Measurements from ENCODE around the gene RAB23. TPM values are rescaled to one million over a fixed set of nuclear protein-coding genes. Genes with fewer than 3 reads are reported as not detected.

The RAB23 gene
- polyA plus RNA-seq, 2 donors: 1.4 to 5.3 TPM

- H3K4me3 ChIP-seq (ENCODE audit: low read depth in 1 of 2, low read length in 2 of 2): no peak overlapping the region
- no peaks in the 10 kb centered on the region for H3K9me3 ChIP-seq (ENCODE audit: control insufficient read depth in 2 of 2, insufficient read depth in 1 of 2, low read depth in 1 of 2, low read length in 1 of 2)
Measured at GRCh38 chr6:57257911-57258541, 35.9 kb upstream of the RAB23 start.

DNA sequence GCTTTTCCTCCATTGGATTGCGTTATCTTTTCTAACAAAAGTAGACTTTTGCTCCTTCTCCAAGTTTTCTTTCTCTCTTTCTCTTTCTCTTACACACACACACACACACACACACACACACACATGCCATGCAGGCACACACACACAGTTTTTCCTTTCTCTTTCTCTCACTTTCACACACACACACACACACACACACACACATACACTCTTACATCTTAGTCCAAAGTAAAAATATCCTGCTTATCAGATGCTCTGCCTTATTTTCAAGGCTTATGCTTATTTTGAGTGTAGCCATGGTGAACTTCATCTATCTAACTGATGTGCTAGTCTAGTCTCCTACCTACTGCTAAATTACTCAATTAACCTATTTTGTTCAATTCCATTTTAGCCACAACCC is 34.4 kb upstream of the RAB23 start:
- Histone ChIP-seq H3K36me3 (ENCODE audit: control insufficient read depth in 2 of 2, insufficient read depth in 2 of 2, low read length in 1 of 2) (no peaks in the 10 kb centered on the region), H3K27ac (ENCODE audit: low read depth in 2 of 2, low read length in 1 of 2) (no peak overlapping the region), H3K9me3 (ENCODE audit: control insufficient read depth in 2 of 2, insufficient read depth in 1 of 2, low read depth in 1 of 2, low read length in 1 of 2) (no peaks in the 10 kb centered on the region), H3K27me3 (ENCODE audit: control insufficient read depth in 1 of 2, insufficient read depth in 2 of 2, low read length in 2 of 2) (peaks cover 0 to 3% of the 10 kb centered on the region in 2 donors), H3K4me3 (ENCODE audit: low read depth in 1 of 2, low read length in 2 of 2) (no peak overlapping the region), H3K4me1 (ENCODE audit: control insufficient read depth in 2 of 2, insufficient read depth in 2 of 2, low read length in 1 of 2) (no peaks in the 10 kb centered on the region)
- 56 to 90% methylated on average over 1 of the region's 1 CpG for WGBS, 2 donors

More at GRCh38 chr6:57257911-57258541, 35.9 kb upstream of the RAB23 start:
- H3K27me3 ChIP-seq (ENCODE audit: control insufficient read depth in 1 of 2, insufficient read depth in 2 of 2, low read length in 2 of 2): peaks cover 0 to 3% of the 10 kb centered on the region in 2 donors
- H3K4me1 ChIP-seq (ENCODE audit: control insufficient read depth in 2 of 2, insufficient read depth in 2 of 2, low read length in 1 of 2): no peaks in the 10 kb centered on the region
- no peaks in the 10 kb centered on the region for H3K36me3 ChIP-seq (ENCODE audit: control insufficient read depth in 2 of 2, insufficient read depth in 2 of 2, low read length in 1 of 2)
- WGBS, 2 donors: 65 to 70% methylated on average over 10 of the region's 10 CpGs
- peak overlapping the region in 1 of 2 donors; percentile 54 for H3K27ac ChIP-seq (ENCODE audit: low read depth in 2 of 2, low read length in 1 of 2)

- Histone ChIP-seq H3K36me3 (ENCODE audit: control insufficient read depth in 2 of 2, insufficient read depth in 2 of 2, low read length in 1 of 2) (no peaks in the 10 kb centered on the region), H3K9me3 (ENCODE audit: control insufficient read depth in 2 of 2, insufficient read depth in 1 of 2, low read depth in 1 of 2, low read length in 1 of 2) (no peaks in the 10 kb centered on the region), H3K27me3 (ENCODE audit: control insufficient read depth in 1 of 2, insufficient read depth in 2 of 2, low read length in 2 of 2) (peaks cover 0 to 3% of the 10 kb centered on the region in 2 donors), H3K4me3 (ENCODE audit: low read depth in 1 of 2, low read length in 2 of 2) (no peak overlapping the region), H3K4me1 (ENCODE audit: control insufficient read depth in 2 of 2, insufficient read depth in 2 of 2, low read length in 1 of 2) (no peaks in the 10 kb centered on the region), H3K27ac (ENCODE audit: low read depth in 2 of 2, low read length in 1 of 2) (no peak overlapping the region)
- 77 to 83% methylated on average over 4 of the region's 4 CpGs for WGBS, 2 donors
Measured at GRCh38 chr6:57255451-57256169, 33.5 kb upstream of the RAB23 start.

DNA sequence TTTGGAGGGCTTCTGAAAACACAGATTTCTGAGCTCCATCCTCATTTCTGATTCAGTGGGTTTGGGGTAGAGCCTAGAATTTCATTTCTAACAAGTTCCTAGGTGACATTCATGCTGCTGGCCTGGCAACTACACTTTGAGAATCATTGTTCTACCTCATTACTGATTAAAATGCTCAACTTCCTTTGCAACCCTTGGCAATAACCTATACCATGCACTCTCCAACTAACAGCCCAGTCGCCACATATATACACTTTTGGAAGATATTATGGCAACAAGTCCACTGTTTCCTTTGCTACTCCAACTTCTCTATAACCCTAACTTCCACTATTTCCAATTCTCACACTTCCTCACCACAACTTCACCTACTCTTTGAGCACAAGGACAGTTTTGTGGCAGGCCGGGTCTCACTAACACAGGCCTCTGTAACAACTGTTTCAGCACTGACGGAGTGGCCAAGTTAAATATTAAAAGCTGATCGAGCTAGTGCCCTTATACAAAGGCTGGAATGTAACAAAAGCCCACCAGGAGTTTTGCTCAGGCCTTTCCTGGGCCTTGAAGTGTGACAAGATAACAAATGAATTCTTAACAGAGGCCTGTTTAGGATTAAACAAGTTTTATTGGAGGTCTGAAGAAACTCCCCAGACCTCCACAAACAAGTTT is 32.1 kb upstream of the RAB23 start:
- H3K36me3 ChIP-seq (ENCODE audit: control insufficient read depth in 2 of 2, insufficient read depth in 2 of 2, low read length in 1 of 2): no peaks in the 10 kb centered on the region
- no peaks in the 10 kb centered on the region for H3K4me1 ChIP-seq (ENCODE audit: control insufficient read depth in 2 of 2, insufficient read depth in 2 of 2, low read length in 1 of 2)
- no peak overlapping the region for H3K4me3 ChIP-seq (ENCODE audit: low read depth in 1 of 2, low read length in 2 of 2)
- H3K27ac ChIP-seq (ENCODE audit: low read depth in 2 of 2, low read length in 1 of 2): peak overlapping the region in 1 of 2 donors; percentile 13
- H3K9me3 ChIP-seq (ENCODE audit: control insufficient read depth in 2 of 2, insufficient read depth in 1 of 2, low read depth in 1 of 2, low read length in 1 of 2): no peaks in the 10 kb centered on the region
- H3K27me3 ChIP-seq (ENCODE audit: control insufficient read depth in 1 of 2, insufficient read depth in 2 of 2, low read length in 2 of 2): peaks cover 0 to 3% of the 10 kb centered on the region in 2 donors
- 69 to 85% methylated on average over 4 of the region's 4 CpGs for WGBS, 2 donors

GRCh38 chr6:57252975-57253374 is 30.9 kb upstream of the RAB23 start:
- no peaks in the 10 kb centered on the region for H3K9me3 ChIP-seq (ENCODE audit: control insufficient read depth in 2 of 2, insufficient read depth in 1 of 2, low read depth in 1 of 2, low read length in 1 of 2)
- no peak overlapping the region for H3K27ac ChIP-seq (ENCODE audit: low read depth in 2 of 2, low read length in 1 of 2)
- no peaks in the 10 kb centered on the region for H3K36me3 ChIP-seq (ENCODE audit: control insufficient read depth in 2 of 2, insufficient read depth in 2 of 2, low read length in 1 of 2)
- H3K4me3 ChIP-seq (ENCODE audit: low read depth in 1 of 2, low read length in 2 of 2): no peak overlapping the region
- H3K27me3 ChIP-seq (ENCODE audit: control insufficient read depth in 1 of 2, insufficient read depth in 2 of 2, low read length in 2 of 2): no peaks in the 10 kb centered on the region
- no peaks in the 10 kb centered on the region for H3K4me1 ChIP-seq (ENCODE audit: control insufficient read depth in 2 of 2, insufficient read depth in 2 of 2, low read length in 1 of 2)
- 22 to 35% methylated on average over 1 of the region's 1 CpG for WGBS, 2 donors

DNA sequence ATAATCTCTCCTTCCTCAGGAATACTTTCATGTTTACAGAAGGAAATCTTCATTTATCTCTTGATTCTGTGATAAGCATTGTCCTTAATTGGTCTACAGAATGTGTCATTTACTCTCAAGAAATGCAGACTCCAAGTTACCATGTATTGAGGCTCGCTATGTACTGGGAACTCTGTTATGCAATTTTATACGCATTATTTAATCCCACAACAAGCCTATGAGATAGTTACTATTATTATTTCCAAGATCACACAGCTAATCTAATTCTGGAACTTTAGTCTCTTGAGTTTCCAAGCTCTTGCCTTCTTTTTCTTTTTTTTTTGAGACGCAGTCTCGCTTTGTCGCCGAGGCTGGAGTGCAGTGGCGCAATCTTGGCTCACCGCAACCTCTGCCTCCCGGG is 30.0 kb upstream of the RAB23 start:
- 87 to 93% methylated on average over 9 of the region's 9 CpGs for WGBS, 2 donors
- H3K9me3 ChIP-seq (ENCODE audit: control insufficient read depth in 2 of 2, insufficient read depth in 1 of 2, low read depth in 1 of 2, low read length in 1 of 2): no peaks in the 10 kb centered on the region
- H3K27me3 ChIP-seq (ENCODE audit: control insufficient read depth in 1 of 2, insufficient read depth in 2 of 2, low read length in 2 of 2): no peaks in the 10 kb centered on the region
- no peak overlapping the region for H3K27ac ChIP-seq (ENCODE audit: low read depth in 2 of 2, low read length in 1 of 2)
- no peaks in the 10 kb centered on the region for H3K4me1 ChIP-seq (ENCODE audit: control insufficient read depth in 2 of 2, insufficient read depth in 2 of 2, low read length in 1 of 2)
- H3K4me3 ChIP-seq (ENCODE audit: low read depth in 1 of 2, low read length in 2 of 2): no peak overlapping the region
- H3K36me3 ChIP-seq (ENCODE audit: control insufficient read depth in 2 of 2, insufficient read depth in 2 of 2, low read length in 1 of 2): no peaks in the 10 kb centered on the region

- 86 to 91% methylated on average over 4 of the region's 4 CpGs for WGBS, 2 donors
- Histone ChIP-seq H3K36me3 (ENCODE audit: control insufficient read depth in 2 of 2, insufficient read depth in 2 of 2, low read length in 1 of 2) (no peaks in the 10 kb centered on the region), H3K27me3 (ENCODE audit: control insufficient read depth in 1 of 2, insufficient read depth in 2 of 2, low read length in 2 of 2) (no peaks in the 10 kb centered on the region), H3K9me3 (ENCODE audit: control insufficient read depth in 2 of 2, insufficient read depth in 1 of 2, low read depth in 1 of 2, low read length in 1 of 2) (no peaks in the 10 kb centered on the region), H3K4me1 (ENCODE audit: control insufficient read depth in 2 of 2, insufficient read depth in 2 of 2, low read length in 1 of 2) (no peaks in the 10 kb centered on the region), H3K4me3 (ENCODE audit: low read depth in 1 of 2, low read length in 2 of 2) (no peak overlapping the region), H3K27ac (ENCODE audit: low read depth in 2 of 2, low read length in 1 of 2) (no peak overlapping the region)
Measured at GRCh38 chr6:57250348-57250747, 28.2 kb upstream of the RAB23 start.

GRCh38 chr6:57248311-57248895 is 26.3 kb upstream of the RAB23 start:
- Histone ChIP-seq H3K27ac (ENCODE audit: low read depth in 2 of 2, low read length in 1 of 2) (no peak overlapping the region), H3K27me3 (ENCODE audit: control insufficient read depth in 1 of 2, insufficient read depth in 2 of 2, low read length in 2 of 2) (no peaks in the 10 kb centered on the region), H3K36me3 (ENCODE audit: control insufficient read depth in 2 of 2, insufficient read depth in 2 of 2, low read length in 1 of 2) (no peaks in the 10 kb centered on the region), H3K4me3 (ENCODE audit: low read depth in 1 of 2, low read length in 2 of 2) (no peak overlapping the region), H3K4me1 (ENCODE audit: control insufficient read depth in 2 of 2, insufficient read depth in 2 of 2, low read length in 1 of 2) (no peaks in the 10 kb centered on the region), H3K9me3 (ENCODE audit: control insufficient read depth in 2 of 2, insufficient read depth in 1 of 2, low read depth in 1 of 2, low read length in 1 of 2) (no peaks in the 10 kb centered on the region)
- 89 to 92% methylated on average over 2 of the region's 2 CpGs for WGBS, 2 donors

GRCh38 chr6:57247603-57248002 is 25.5 kb upstream of the RAB23 start:
- H3K27ac ChIP-seq (ENCODE audit: low read depth in 2 of 2, low read length in 1 of 2): no peak overlapping the region
- no peaks in the 10 kb centered on the region for H3K36me3 ChIP-seq (ENCODE audit: control insufficient read depth in 2 of 2, insufficient read depth in 2 of 2, low read length in 1 of 2)
- no peak overlapping the region for H3K4me3 ChIP-seq (ENCODE audit: low read depth in 1 of 2, low read length in 2 of 2)
- no peaks in the 10 kb centered on the region for H3K9me3 ChIP-seq (ENCODE audit: control insufficient read depth in 2 of 2, insufficient read depth in 1 of 2, low read depth in 1 of 2, low read length in 1 of 2)
- no peaks in the 10 kb centered on the region for H3K4me1 ChIP-seq (ENCODE audit: control insufficient read depth in 2 of 2, insufficient read depth in 2 of 2, low read length in 1 of 2)
- H3K27me3 ChIP-seq (ENCODE audit: control insufficient read depth in 1 of 2, insufficient read depth in 2 of 2, low read length in 2 of 2): no peaks in the 10 kb centered on the region
